ENCODE measurements around the gene GPR157. TPM values are rescaled to one million over a fixed set of nuclear protein-coding genes. Genes with fewer than 3 reads are reported as not detected.
"Not testable (repeated sequence)": the region's sequence is repeated elsewhere in the genome, so short reads cannot be mapped to it uniquely, and the experiment has no call there.

GPR157 gene
- total RNA-seq, 1 experiment from 2014 or later, result not detected

GRCh38 chr1:9095818-9096217, 33.1 kb downstream of the GPR157 start:
- no peak for DNase-seq
- Histone ChIP-seq H3K4me1 (ENCODE audit: low read length) (no peaks in the 10 kb centered on the region), H3K27ac (ENCODE audit: low read length) (no peak overlapping the region), H3K9me3 (ENCODE audit: low read length) (no peaks in the 10 kb centered on the region), H3K36me3 (ENCODE audit: insufficient read depth, low read length) (no peaks in the 10 kb centered on the region), H3K79me2 (ENCODE audit: low read length) (no peaks in the 10 kb centered on the region), H3K9ac (ENCODE audit: low read length) (no peak overlapping the region), H3K9me2 (replicated peaks; ENCODE audit: insufficient read depth, low read length) (no peaks in the 10 kb centered on the region), H3K4me3 (ENCODE audit: low read length) (no peak overlapping the region), H3K27me3 (ENCODE audit: low read length) (no peaks in the 10 kb centered on the region), H4K20me1 (ENCODE audit: insufficient read depth, low read depth, low read length) (no peaks in the 10 kb centered on the region), H2AFZ (ENCODE audit: low read length) (no peak overlapping the region), H3K4me2 (ENCODE audit: low read depth, low read length, poor library complexity, severe bottlenecking) (no peak overlapping the region)

- H3K27me3 ChIP-seq (ENCODE audit: low read length); H2AFZ ChIP-seq (ENCODE audit: low read length); H3K79me2 ChIP-seq (ENCODE audit: low read length); H3K9me2 ChIP-seq (replicated peaks; ENCODE audit: insufficient read depth, low read length); H3K4me1 ChIP-seq (ENCODE audit: low read length); H3K9ac ChIP-seq (ENCODE audit: low read length); DNase-seq; H3K4me3 ChIP-seq (ENCODE audit: low read length); H4K20me1 ChIP-seq (ENCODE audit: insufficient read depth, low read depth, low read length); H3K4me2 ChIP-seq (ENCODE audit: low read depth, low read length, poor library complexity, severe bottlenecking); H3K9me3 ChIP-seq (ENCODE audit: low read length); H3K27ac ChIP-seq (ENCODE audit: low read length); H3K36me3 ChIP-seq (ENCODE audit: insufficient read depth, low read length): not testable (repeated sequence)
These were observed 34.8 kb downstream of the GPR157 start for GRCh38 chr1:9093996-9094595.

GRCh38 chr1:9093581-9093980, 35.3 kb downstream of the GPR157 start:
- Histone ChIP-seq H3K4me3 (ENCODE audit: low read length) (no peak overlapping the region), H3K27me3 (ENCODE audit: low read length) (no peaks in the 10 kb centered on the region), H3K79me2 (ENCODE audit: low read length) (no peaks in the 10 kb centered on the region), H3K9ac (ENCODE audit: low read length) (no peak overlapping the region), H3K9me3 (ENCODE audit: low read length) (no peaks in the 10 kb centered on the region), H3K4me2 (ENCODE audit: low read depth, low read length, poor library complexity, severe bottlenecking) (no peak overlapping the region), H4K20me1 (ENCODE audit: insufficient read depth, low read depth, low read length) (no peaks in the 10 kb centered on the region), H2AFZ (ENCODE audit: low read length) (no peak overlapping the region), H3K4me1 (ENCODE audit: low read length) (no peaks in the 10 kb centered on the region), H3K9me2 (replicated peaks; ENCODE audit: insufficient read depth, low read length) (no peaks in the 10 kb centered on the region), H3K36me3 (ENCODE audit: insufficient read depth, low read length) (no peaks in the 10 kb centered on the region), H3K27ac (ENCODE audit: low read length) (no peak overlapping the region)
- no peak for DNase-seq

GRCh38 chr1:9093091-9093490, 35.8 kb downstream of the GPR157 start:
- Histone ChIP-seq H4K20me1 (ENCODE audit: insufficient read depth, low read depth, low read length) (no peaks in the 10 kb centered on the region), H3K27me3 (ENCODE audit: low read length) (no peaks in the 10 kb centered on the region), H3K4me3 (ENCODE audit: low read length) (no peak overlapping the region), H3K4me1 (ENCODE audit: low read length) (no peaks in the 10 kb centered on the region), H3K36me3 (ENCODE audit: insufficient read depth, low read length) (no peaks in the 10 kb centered on the region), H3K9me2 (replicated peaks; ENCODE audit: insufficient read depth, low read length) (no peaks in the 10 kb centered on the region), H3K9ac (ENCODE audit: low read length) (no peak overlapping the region), H3K79me2 (ENCODE audit: low read length) (no peaks in the 10 kb centered on the region), H2AFZ (ENCODE audit: low read length) (no peak overlapping the region), H3K27ac (ENCODE audit: low read length) (no peak overlapping the region), H3K9me3 (ENCODE audit: low read length) (no peaks in the 10 kb centered on the region), H3K4me2 (ENCODE audit: low read depth, low read length, poor library complexity, severe bottlenecking) (no peak overlapping the region)
- DNase-seq, result no peak

DNA sequence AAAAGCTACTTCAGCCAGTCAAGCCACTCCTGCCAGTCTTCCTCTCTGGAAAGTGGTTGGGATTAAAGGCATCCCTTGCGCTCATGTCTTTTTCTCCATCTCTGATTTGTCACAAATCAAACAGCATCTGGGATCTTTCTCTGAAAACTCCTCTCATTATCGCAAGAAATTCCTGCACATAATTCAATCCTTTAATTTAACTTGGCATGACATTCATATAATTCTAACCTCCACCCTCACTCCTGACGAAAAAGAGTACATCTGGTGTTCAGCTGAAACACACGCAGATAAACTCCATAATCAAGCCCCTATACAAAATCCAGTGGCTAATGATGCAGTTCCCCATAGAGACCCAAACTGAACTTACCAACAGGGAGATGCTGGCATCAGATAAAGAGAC, 40.1 kb downstream of the GPR157 start:
- no peaks in the 10 kb centered on the region for H3K27me3 ChIP-seq (ENCODE audit: low read length)
- H3K4me1 ChIP-seq (ENCODE audit: low read length), result no peaks in the 10 kb centered on the region; the same call in 1 of the 2 replicates
- no peaks in the 10 kb centered on the region for H3K36me3 ChIP-seq (ENCODE audit: insufficient read depth, low read length)
- no peaks in the 10 kb centered on the region for H4K20me1 ChIP-seq (ENCODE audit: insufficient read depth, low read depth, low read length)
- DNase-seq, result no peak
- H3K27ac ChIP-seq (ENCODE audit: low read length), result no peak overlapping the region
- H3K4me2 ChIP-seq (ENCODE audit: low read depth, low read length, poor library complexity, severe bottlenecking), result no peak overlapping the region
- no peaks in the 10 kb centered on the region for H3K79me2 ChIP-seq (ENCODE audit: low read length)
- no peak overlapping the region for H2AFZ ChIP-seq (ENCODE audit: low read length)
- H3K9me2 ChIP-seq (replicated peaks; ENCODE audit: insufficient read depth, low read length), result no peaks in the 10 kb centered on the region
- H3K9me3 ChIP-seq (ENCODE audit: low read length), result no peaks in the 10 kb centered on the region
- H3K4me3 ChIP-seq (ENCODE audit: low read length), result no peak overlapping the region
- H3K9ac ChIP-seq (ENCODE audit: low read length), result no peak overlapping the region

DNA sequence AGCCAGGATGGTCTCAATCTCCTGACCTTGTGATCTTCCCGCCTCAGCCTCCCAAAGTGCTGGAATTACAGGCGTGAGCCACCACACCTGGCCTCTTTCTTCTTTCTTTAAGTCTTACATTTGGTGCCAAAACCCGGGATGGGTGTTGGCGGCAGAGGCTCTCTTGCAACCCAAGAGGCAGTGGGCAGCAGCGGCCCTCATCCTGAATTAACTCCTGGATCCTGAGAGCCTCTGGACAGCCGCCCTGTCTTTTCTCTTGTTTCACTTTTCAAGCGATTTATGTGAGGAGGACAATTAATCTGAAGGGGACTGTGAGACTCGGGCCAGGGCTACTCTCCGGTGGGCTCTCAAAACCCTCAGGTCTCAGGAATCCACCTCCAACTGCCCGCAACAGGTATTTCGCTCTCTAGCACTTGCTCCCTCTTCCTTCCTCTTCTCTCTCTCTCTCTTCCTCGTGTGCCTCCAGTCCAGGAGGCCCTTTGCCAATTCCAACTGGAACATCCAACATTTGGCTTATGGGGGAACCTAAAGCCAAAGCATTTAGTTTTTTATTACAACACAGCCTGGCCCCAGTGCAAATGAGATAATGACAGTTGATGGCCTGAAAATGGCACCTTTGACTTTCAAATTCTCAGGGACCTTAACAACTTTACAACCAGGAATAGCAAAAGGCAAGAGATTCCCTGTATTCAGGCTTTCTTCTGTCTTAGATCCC, 41.3 kb downstream of the GPR157 start:
- H3K4me3 ChIP-seq (ENCODE audit: low read length), result no peak overlapping the region
- H3K27ac ChIP-seq (ENCODE audit: low read length), result no peak overlapping the region
- no peaks in the 10 kb centered on the region for H3K9me2 ChIP-seq (replicated peaks; ENCODE audit: insufficient read depth, low read length)
- H2AFZ ChIP-seq (ENCODE audit: low read length), result no peak overlapping the region
- H3K4me1 ChIP-seq (ENCODE audit: low read length), result no peaks in the 10 kb centered on the region; the same call in 1 of the 2 replicates
- no peaks in the 10 kb centered on the region for H3K36me3 ChIP-seq (ENCODE audit: insufficient read depth, low read length)
- H3K79me2 ChIP-seq (ENCODE audit: low read length), result no peaks in the 10 kb centered on the region
- no peak for DNase-seq
- no peaks in the 10 kb centered on the region for H3K27me3 ChIP-seq (ENCODE audit: low read length)
- H3K9ac ChIP-seq (ENCODE audit: low read length), result no peak overlapping the region
- no peaks in the 10 kb centered on the region for H3K9me3 ChIP-seq (ENCODE audit: low read length)
- no peaks in the 10 kb centered on the region for H4K20me1 ChIP-seq (ENCODE audit: insufficient read depth, low read depth, low read length)
- no peak overlapping the region for H3K4me2 ChIP-seq (ENCODE audit: low read depth, low read length, poor library complexity, severe bottlenecking)

DNA sequence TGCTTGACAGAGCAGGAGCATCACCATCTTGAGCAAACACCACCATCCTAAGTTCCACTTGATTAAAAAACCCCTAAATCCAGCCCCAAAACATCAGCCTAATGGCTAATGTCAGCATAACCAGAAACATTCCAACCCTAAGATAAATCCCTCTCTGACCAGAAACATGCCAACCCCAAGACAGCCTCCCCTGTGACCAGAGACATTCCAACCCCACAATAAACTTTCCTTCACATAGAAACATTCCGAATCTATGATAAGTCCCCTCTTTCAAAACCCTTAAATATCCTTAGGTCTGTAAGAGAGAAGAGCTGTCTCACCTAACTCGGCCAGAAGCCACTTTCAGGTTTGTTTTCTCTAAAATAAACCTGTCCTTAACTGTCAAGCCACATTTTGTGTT, 42.1 kb downstream of the GPR157 start:
- Histone ChIP-seq H3K4me2 (ENCODE audit: low read depth, low read length, poor library complexity, severe bottlenecking) (no peak overlapping the region), H3K4me3 (ENCODE audit: low read length) (no peak overlapping the region), H3K9ac (ENCODE audit: low read length) (no peak overlapping the region), H3K9me2 (replicated peaks; ENCODE audit: insufficient read depth, low read length) (no peaks in the 10 kb centered on the region), H3K4me1 (ENCODE audit: low read length) (peaks cover under 1% of the 10 kb centered on the region), H3K36me3 (ENCODE audit: insufficient read depth, low read length) (no peaks in the 10 kb centered on the region), H3K27ac (ENCODE audit: low read length) (no peak overlapping the region), H2AFZ (ENCODE audit: low read length) (no peak overlapping the region), H3K79me2 (ENCODE audit: low read length) (no peaks in the 10 kb centered on the region), H3K27me3 (ENCODE audit: low read length) (no peaks in the 10 kb centered on the region), H3K9me3 (ENCODE audit: low read length) (no peaks in the 10 kb centered on the region), H4K20me1 (ENCODE audit: insufficient read depth, low read depth, low read length) (no peaks in the 10 kb centered on the region)
- no peak for DNase-seq

DNA sequence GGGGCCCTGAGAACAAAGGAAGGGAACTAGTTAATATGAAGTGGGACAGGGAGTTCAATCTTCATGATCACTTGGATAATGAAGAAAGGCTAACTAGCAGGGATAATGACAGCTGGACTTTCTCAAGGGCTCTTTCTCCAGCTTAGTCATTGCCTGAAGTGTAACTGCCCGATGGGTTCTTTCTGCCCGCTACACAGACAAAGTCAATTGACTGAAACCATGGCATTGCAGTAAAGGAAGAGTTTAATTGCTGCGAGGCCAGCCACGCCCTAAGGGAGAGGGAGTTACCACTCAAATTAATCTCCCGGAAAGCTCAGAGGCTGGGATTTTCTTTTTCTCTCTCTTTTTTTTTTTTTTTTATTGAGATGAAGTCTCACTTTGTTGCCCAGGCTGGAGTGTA, 42.9 kb downstream of the GPR157 start:
- Histone ChIP-seq H3K36me3 (ENCODE audit: insufficient read depth, low read length) (no peaks in the 10 kb centered on the region), H3K79me2 (ENCODE audit: low read length) (no peaks in the 10 kb centered on the region), H3K9me3 (ENCODE audit: low read length) (no peaks in the 10 kb centered on the region), H3K4me2 (ENCODE audit: low read depth, low read length, poor library complexity, severe bottlenecking) (no peak overlapping the region), H3K4me1 (ENCODE audit: low read length) (peaks cover 8% of the 10 kb centered on the region), H3K9me2 (replicated peaks; ENCODE audit: insufficient read depth, low read length) (no peaks in the 10 kb centered on the region), H3K4me3 (ENCODE audit: low read length) (no peak overlapping the region), H3K27me3 (ENCODE audit: low read length) (no peaks in the 10 kb centered on the region), H2AFZ (ENCODE audit: low read length) (no peak overlapping the region), H4K20me1 (ENCODE audit: insufficient read depth, low read depth, low read length) (no peaks in the 10 kb centered on the region), H3K27ac (ENCODE audit: low read length) (no peak overlapping the region), H3K9ac (ENCODE audit: low read length) (no peak overlapping the region)
- no peak for DNase-seq

Data from Karpas-422 (cell line).